A673 (cell line): Measurements from ENCODE around the gene FGR.

Experiments used
- EZH2 ChIP-seq: fragments of 200-600 bp; sonication (generic); IDR thresholded peaks from 2 replicates; pipeline ENCODE4 v1.6.1; 2017; ENCODE audit warnings: borderline replicate concordance, low read depth, mild to moderate bottlenecking, mixed read lengths, antibody characterized with exemption, low read length; ENCODE audit not compliant: poor library complexity, severe bottlenecking
- TF ChIP-seq, protein P1 (sequence below): fragments of 300-800, 200-600 bp; sonication (generic); conservative IDR thresholded peaks from 2 replicates; pipeline ENCODE4 v1.5.1; 2017; ENCODE audit warnings: low read depth, mild to moderate bottlenecking, antibody characterized with exemption, low read length, moderate library complexity, mixed read lengths

DNA sequence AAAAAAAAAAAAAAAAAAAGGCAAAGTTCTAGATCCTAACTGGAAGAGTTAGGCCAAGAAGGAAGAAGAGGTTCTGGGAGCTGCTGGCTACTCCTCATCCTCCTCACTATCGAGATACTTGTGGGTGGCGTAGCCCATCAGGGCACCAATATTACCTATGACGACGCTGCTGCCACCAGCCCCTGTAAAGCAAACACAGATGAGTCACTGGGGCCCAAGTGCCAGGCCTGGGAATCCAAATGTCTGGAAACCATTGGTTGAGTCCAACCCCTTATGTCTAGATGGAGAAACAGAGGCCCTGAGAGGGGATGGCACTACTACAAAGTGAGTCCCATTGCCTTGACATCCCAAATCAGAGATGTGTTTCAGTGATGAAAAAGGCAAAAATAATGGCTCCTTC lies 31.3 kb upstream of the FGR start:
- TF ChIP-seq, protein P1, sequence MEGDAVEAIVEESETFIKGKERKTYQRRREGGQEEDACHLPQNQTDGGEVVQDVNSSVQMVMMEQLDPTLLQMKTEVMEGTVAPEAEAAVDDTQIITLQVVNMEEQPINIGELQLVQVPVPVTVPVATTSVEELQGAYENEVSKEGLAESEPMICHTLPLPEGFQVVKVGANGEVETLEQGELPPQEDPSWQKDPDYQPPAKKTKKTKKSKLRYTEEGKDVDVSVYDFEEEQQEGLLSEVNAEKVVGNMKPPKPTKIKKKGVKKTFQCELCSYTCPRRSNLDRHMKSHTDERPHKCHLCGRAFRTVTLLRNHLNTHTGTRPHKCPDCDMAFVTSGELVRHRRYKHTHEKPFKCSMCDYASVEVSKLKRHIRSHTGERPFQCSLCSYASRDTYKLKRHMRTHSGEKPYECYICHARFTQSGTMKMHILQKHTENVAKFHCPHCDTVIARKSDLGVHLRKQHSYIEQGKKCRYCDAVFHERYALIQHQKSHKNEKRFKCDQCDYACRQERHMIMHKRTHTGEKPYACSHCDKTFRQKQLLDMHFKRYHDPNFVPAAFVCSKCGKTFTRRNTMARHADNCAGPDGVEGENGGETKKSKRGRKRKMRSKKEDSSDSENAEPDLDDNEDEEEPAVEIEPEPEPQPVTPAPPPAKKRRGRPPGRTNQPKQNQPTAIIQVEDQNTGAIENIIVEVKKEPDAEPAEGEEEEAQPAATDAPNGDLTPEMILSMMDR, result no peak
- TF ChIP-seq EZH2, result no peak
